Progenitor cell of endocrine pancreas (in vitro differentiated cells): ENCODE results near the gene CSF2. TPM values are rescaled to one million over a fixed set of nuclear protein-coding genes. Genes with fewer than 3 reads are reported as not detected.
A peak's percentile ranks its signal among the peaks of the same experiment; 100 is the strongest.

Experiments
- DNase-seq: peaks from one replicate; pipeline ENCODE4 v3.0.0; 2021; ENCODE audit warnings: low spot score; ENCODE audit not compliant: unreplicated experiment
- H3K27ac Mint-ChIP-seq: 2 replicates; pipeline ENCODE4 v1.8.0; 2021; ENCODE audit warnings: mild to moderate bottlenecking, moderate library complexity, mixed read lengths
- H3K27me3 Mint-ChIP-seq: 2 replicates; pipeline ENCODE4 v1.8.0; 2021; ENCODE audit warnings: mixed read lengths
- H3K36me3 Mint-ChIP-seq: 2 replicates; pipeline ENCODE4 v1.8.0; 2022; ENCODE audit warnings: mixed read lengths; ENCODE audit not compliant: insufficient read depth
- H3K4me1 Mint-ChIP-seq: 2 replicates; pipeline ENCODE4 v1.8.0; 2021; ENCODE audit warnings: low read depth, mixed read lengths
- H3K4me3 Mint-ChIP-seq: 2 replicates; pipeline ENCODE4 v1.8.0; 2021; ENCODE audit warnings: low read depth, mild to moderate bottlenecking, moderate library complexity, mixed read lengths
- H3K9me3 Mint-ChIP-seq: 2 replicates; pipeline ENCODE4 v1.8.0; 2021; ENCODE audit warnings: low read depth, mixed read lengths
- total RNA-seq: library from RNA; stranded (reverse); gene quantifications from 2 replicates; pipeline ENCODE4 v1.2.1, GENCODE V29; 2021
- TF ChIP-seq, protein P1 (sequence below): fragments of 200-600 bp; sonication (generic); IDR thresholded peaks from one replicate; pipeline ENCODE4 v1.5.0; 2021; ENCODE audit warnings: antibody characterized with exemption, mild to moderate bottlenecking; ENCODE audit not compliant: unreplicated experiment

Gene CSF2
- total RNA-seq, 1 donor from 2014 or later, result not detected

DNA sequence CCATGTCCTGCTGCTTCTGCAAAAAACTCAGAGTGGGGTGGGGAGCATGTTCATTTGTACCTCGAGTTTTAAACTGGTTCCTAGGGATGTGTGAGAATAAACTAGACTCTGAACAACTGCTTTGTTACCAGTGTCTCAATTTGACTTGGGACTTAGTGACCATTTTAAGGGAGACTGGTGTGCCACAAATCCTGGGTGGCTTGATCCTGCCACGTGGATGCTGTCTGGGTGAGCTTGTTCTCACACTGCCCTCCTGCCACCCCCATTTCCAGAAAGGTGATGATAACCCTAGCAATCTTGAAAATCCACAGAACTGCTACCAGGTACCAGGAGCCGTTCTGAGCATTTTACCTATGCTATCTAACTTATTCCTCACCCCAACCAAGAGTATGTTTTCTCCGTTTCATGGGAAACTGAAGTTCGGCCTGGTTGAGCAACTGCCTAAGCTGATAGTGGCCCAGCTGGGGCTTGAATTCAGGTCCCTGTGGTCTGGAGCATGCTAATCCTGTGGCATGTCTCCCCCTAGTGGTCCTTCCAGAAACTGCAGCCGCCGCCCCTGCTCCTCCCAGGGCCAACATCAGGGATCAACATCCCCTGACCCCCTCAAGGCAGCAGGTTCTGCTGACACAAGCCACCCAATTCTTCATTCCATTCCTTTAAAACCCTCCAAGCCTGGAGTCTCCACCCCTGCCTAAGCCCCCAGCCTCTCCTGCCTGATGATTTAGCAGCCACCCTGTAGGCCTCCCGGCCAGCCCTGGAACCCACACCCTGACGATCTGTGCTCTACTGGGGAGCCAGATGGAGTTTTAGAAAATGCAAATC lies 10.3 kb upstream of the CSF2 start:
- Mint-ChIP-seq H3K4me3 (no peak overlapping the region), H3K4me1 (no peaks in the 10 kb centered on the region), H3K27ac (no peak overlapping the region), H3K27me3 (no peaks in the 10 kb centered on the region), H3K36me3 (no peaks in the 10 kb centered on the region), H3K9me3 (no peaks in the 10 kb centered on the region)
- DNase-seq, result peak; percentile 64
- TF ChIP-seq, protein P1, sequence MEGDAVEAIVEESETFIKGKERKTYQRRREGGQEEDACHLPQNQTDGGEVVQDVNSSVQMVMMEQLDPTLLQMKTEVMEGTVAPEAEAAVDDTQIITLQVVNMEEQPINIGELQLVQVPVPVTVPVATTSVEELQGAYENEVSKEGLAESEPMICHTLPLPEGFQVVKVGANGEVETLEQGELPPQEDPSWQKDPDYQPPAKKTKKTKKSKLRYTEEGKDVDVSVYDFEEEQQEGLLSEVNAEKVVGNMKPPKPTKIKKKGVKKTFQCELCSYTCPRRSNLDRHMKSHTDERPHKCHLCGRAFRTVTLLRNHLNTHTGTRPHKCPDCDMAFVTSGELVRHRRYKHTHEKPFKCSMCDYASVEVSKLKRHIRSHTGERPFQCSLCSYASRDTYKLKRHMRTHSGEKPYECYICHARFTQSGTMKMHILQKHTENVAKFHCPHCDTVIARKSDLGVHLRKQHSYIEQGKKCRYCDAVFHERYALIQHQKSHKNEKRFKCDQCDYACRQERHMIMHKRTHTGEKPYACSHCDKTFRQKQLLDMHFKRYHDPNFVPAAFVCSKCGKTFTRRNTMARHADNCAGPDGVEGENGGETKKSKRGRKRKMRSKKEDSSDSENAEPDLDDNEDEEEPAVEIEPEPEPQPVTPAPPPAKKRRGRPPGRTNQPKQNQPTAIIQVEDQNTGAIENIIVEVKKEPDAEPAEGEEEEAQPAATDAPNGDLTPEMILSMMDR, result peak; percentile 95

DNA sequence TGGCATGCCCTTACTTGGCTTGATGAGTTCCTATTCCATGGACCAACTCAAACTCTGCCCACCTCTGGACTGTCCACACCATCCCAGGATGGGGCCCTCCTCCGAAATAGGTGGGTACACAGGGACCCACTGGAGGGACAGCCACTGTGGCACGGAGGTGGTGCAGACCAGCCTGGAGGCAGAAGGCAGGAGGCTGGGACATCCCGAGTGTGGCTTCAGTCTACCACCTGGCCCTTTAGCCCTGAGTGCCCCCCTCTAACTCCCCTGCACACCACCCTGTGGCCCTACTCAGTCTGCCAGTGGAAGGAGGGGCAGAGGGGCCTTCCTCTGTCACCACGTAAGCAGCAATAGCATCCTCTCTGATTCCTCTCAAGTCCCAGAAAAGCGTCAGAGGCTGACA lies 9.4 kb upstream of the CSF2 start:
- Mint-ChIP-seq H3K9me3 (no peaks in the 10 kb centered on the region), H3K36me3 (no peaks in the 10 kb centered on the region), H3K4me3 (no peak overlapping the region), H3K27me3 (no peaks in the 10 kb centered on the region), H3K27ac (no peak overlapping the region), H3K4me1 (no peaks in the 10 kb centered on the region)
- TF ChIP-seq, protein P1, result no peak
- DNase-seq, result no peak

GRCh38 chr5:132064738-132065331 lies 8.8 kb upstream of the CSF2 start:
- Mint-ChIP-seq H3K4me1 (no peaks in the 10 kb centered on the region), H3K9me3 (no peaks in the 10 kb centered on the region), H3K36me3 (no peaks in the 10 kb centered on the region), H3K27ac (no peak overlapping the region), H3K27me3 (no peaks in the 10 kb centered on the region), H3K4me3 (no peak overlapping the region)
- TF ChIP-seq, protein P1, result peak; percentile 92
- DNase-seq, result peak; percentile 74

GRCh38 chr5:132065351-132065937 lies 8.1 kb upstream of the CSF2 start:
- H3K27me3 Mint-ChIP-seq, result no peaks in the 10 kb centered on the region
- no peaks in the 10 kb centered on the region for H3K9me3 Mint-ChIP-seq
- peak; percentile 39 for DNase-seq
- peak overlapping the region; percentile 71 for H3K27ac Mint-ChIP-seq
- TF ChIP-seq, protein P1, result peak; percentile 65
- no peaks in the 10 kb centered on the region for H3K4me1 Mint-ChIP-seq
- H3K4me3 Mint-ChIP-seq, result no peak overlapping the region
- no peaks in the 10 kb centered on the region for H3K36me3 Mint-ChIP-seq

- Mint-ChIP-seq H3K9me3 (no peaks in the 10 kb centered on the region), H3K27me3 (peaks cover 2% of the 10 kb centered on the region), H3K36me3 (no peaks in the 10 kb centered on the region), H3K4me1 (no peaks in the 10 kb centered on the region), H3K4me3 (no peak overlapping the region), H3K27ac (no peak overlapping the region)
- DNase-seq, result no peak
- TF ChIP-seq, protein P1, result no peak
Measured at GRCh38 chr5:132065951-132066701, 7.5 kb upstream of the CSF2 start.
